Activated CD4-positive, alpha-beta T cell treated with anti-CD3 and anti-CD28 coated beads, Interleukin-2, Interleukin-4, amounts not matched to agents 100 ng/mL and 50 ng/mL, durations not matched to agents 16 hours and 8 hours (primary cell): ENCODE results near the gene MTM1.

ENCODE experiments used
- DNase-seq: peaks from one replicate; pipeline ENCODE4 v3.0.0-alpha.2; 2020; ENCODE audit warnings: low spot score

The MTM1 gene

GRCh38 chrX:150548684-150549083, 19.7 kb upstream of the MTM1 start:
- peak; percentile 39 for DNase-seq

DNA sequence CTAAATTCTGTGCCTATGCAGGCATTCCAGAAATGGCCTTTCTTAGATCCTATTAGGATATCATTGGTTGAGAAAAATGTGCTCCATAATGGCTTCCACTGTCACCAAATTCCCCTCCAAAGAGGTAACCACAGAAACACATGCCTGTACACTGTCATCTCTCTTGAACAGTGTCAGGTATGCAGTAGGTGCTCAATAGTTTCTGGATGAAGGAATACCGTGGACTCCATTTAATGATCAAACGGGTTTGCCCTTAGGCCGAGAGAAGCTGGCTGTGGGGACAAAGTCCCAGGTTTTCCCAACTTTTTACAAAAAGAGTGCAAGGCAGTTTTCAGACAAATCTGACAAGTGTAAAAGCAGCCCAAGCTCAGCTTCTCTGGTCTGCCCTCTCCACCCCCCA, 16.5 kb upstream of the MTM1 start:
- DNase-seq: no peak

DNA sequence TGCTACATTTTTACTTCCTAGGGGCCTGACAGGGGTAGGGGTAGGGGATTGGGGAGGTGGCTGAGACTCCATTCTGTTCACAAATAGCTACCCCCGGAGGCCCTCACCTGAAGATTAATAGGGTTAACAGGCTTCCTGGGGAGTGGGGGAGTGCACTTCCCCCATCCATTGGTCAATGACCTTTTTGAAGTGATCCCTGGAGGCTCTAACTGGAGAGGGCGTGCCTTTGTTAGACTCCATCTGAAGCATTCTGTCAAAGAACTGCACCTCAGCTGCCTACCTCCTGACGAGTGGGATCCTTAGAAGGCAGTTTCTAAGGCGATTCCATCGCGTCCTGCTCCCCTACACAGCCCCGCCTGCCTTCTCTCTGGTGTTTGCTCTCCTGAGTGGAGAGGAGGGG, 10.0 kb upstream of the MTM1 start:
- no peak for DNase-seq

- no peak for DNase-seq
Observed at GRCh38 chrX:150564838-150565237, 3.6 kb upstream of the MTM1 start.

DNA sequence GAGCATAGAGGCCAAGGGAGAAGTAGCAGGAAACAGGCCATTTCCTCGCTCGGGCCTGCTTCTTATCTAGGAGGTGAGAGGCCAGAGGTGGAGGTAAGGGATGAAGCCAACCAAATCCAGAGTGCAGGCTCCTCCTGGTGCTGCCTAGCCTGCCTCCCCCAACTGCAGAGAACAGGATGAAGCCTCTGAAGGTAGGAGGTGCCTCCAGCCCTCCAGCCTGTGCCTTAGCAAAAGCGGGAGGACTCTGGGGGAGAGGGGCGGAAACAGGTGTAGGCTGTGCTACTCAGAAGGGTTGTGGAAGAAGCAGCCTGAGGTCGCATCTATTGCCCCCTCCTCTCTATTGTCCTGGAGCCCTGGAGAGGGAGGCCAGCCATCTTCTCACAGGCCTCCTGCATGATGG, 2.9 kb upstream of the MTM1 start:
- no peak for DNase-seq

- no peak for DNase-seq
Observed at GRCh38 chrX:150566734-150567182, 1.7 kb upstream of the MTM1 start.

DNA sequence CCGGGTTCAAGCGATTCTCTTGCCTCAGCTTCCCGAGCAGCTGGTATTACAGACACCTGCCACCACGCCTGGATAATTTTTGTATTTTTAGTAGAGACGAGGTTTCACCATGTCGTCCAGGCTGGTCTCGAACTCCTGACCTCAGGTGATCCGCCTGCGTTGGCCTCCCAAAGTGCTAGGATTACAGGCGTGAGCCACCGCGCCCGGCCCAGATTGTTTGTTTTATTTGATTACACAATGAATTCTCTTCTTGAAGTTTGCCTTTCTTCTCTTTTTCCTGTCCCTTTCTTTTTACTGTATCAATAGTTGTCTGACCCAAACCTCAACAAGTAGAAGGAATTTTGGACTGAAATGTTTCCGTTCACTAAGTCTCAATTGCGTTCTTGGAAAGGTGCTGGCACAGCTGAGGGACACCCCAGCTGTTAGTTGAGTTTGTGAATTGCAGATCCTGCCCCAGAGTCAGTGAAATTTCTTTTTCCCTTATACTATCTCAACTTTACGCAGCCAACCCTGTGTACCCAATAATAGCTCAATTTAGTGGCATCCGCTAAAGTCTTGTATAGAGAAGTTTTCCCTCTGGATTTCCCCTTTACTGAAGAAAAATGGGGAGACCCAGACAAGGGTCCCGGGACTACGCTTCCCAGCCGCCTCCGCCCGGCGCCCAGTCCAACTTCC, 639 bp upstream of the MTM1 start:
- no peak for DNase-seq

- peak; percentile 58 for DNase-seq
Observed at GRCh38 chrX:150569155-150569477, 695 bp downstream of the MTM1 start.

GRCh38 chrX:150570512-150570911, 2.1 kb downstream of the MTM1 start:
- peak; percentile 63 for DNase-seq

- DNase-seq: no peak
Observed at GRCh38 chrX:150572206-150572605, 3.8 kb downstream of the MTM1 start.

DNA sequence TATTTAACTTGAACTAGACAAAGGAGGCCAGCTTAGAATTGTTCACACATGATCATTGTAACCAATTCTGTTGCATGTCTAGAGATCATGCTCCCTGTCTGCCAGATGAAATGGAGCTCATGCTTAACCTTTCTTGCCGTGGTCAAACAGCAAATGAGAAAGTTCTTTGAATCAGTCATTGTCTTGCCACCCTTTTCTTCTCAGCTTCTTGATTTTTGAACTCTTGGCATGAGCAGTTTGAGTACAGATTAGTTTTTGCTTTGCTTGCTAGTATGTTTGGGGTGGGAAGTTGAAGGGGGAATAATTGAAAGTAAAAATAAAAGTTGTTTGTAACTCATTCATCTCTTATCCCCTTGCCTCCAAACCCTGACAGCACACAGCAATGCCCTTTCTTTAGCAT, 4.7 kb downstream of the MTM1 start:
- peak; percentile 45 for DNase-seq

DNA sequence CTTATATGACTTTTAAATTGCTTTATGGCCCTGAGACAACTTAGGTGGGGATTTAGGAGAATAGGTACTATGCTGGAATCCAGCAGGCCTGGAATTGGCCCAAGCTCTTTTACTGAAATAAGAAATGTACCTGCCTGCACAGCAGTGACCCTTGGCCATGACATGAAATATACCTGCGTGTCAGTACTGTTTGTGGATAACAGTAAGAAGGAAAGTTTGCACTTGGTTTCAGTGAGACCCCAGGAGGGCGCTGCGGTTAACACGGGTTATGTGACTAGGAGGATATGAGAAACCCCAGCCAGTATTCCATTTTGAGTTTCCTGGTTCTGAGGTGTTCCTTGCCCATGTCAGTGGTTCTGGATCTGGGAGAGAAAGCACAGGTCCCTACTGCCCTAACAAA, 5.3 kb downstream of the MTM1 start:
- peak; percentile 74 for DNase-seq

DNA sequence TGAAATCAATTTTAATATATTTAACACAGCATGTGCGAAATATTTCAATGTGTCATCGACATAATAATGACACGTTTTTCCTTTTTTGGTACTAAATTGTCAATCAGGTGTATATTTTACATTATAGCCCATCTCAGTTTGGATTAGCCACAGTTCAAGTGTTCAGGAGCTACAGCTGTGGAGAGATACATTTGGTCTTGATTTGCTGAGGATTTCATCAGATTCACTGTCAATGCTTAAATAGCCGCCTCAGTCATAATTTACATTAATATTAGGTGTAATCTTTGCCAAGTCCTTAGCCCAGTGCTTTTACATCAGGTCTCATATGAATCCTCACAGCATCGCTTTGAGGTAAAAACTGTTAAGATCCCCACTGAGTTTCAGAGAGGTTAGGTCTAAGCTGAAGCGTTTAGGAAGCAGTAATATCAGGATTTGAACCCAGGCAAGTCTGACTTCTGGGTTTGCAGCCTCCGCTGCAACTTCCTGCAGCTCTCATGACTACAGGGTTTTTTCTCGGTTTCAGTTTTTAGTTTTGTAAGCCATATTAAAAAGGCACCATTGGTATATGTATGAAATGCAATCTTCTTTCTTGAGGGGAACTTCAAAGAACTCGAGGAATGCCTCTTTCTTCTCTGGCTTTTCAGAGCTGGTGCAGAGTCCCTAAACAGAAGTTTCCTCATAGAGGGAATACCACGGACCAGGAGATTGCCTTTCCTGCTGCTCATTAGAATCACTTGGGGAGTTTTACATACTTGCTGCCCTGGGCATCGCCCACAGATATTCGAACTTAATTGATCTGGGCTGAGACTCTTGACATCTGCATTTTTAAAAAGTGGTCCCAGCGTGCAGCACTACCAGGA, 6.4 kb downstream of the MTM1 start:
- peak; percentile 83 for DNase-seq

GRCh38 chrX:150575419-150575814, 7.0 kb downstream of the MTM1 start:
- peak; percentile 73 for DNase-seq

GRCh38 chrX:150577174-150577573, 8.8 kb downstream of the MTM1 start:
- no peak for DNase-seq

GRCh38 chrX:150581093-150581775, 12.8 kb downstream of the MTM1 start:
- no peak for DNase-seq

DNA sequence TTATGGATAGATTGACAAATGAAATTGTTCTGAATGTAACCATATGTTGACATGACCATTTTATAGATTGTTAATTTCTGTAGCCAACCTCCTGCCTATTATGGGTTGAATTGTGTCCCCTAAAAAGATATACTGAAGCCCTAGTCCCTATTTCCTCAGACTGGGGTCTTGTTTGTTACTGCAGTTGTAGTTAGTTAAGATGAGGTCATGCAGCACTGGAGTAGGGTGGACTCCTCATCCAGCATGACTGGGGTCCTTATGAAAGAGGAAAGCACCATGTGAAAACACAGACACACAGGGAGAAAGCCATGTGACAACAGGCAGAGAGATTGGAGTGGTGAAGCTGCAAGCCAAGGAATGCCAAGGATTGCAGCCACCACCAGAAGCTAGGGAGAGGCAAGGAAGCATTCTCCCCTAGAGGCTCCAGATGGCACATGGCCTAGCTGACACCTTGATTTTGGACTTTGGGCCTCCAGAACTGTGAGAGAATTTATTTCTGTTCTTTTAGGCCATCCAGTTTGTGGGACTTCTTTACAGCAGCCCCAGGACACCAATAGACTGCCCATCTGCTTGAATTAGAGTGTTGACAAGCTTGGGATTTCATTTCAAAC, 14.0 kb downstream of the MTM1 start:
- DNase-seq: no peak

GRCh38 chrX:150587585-150588503, 19.4 kb downstream of the MTM1 start:
- DNase-seq: peak; percentile 46

GRCh38 chrX:150594584-150594983, 26.2 kb downstream of the MTM1 start:
- DNase-seq: no peak

DNA sequence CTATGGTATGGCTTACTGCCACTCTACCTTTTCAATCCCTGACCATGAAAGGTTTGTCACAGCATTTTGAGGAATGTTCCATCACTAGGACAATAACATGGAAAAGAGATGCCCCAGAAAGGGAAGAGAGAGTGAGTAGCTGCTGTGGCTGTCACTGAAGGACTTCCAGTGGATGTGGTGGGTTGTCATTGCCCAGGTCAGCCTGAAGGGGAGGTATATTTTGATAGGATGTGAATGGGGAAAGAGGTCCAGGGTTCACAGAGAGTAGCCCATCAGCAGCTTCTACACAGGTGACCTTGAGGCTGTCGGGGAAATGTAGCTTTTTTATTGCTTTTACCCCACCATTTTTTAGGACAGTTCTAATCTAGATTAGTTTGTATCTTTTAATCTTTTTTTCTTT, 30.8 kb downstream of the MTM1 start:
- no peak for DNase-seq

DNA sequence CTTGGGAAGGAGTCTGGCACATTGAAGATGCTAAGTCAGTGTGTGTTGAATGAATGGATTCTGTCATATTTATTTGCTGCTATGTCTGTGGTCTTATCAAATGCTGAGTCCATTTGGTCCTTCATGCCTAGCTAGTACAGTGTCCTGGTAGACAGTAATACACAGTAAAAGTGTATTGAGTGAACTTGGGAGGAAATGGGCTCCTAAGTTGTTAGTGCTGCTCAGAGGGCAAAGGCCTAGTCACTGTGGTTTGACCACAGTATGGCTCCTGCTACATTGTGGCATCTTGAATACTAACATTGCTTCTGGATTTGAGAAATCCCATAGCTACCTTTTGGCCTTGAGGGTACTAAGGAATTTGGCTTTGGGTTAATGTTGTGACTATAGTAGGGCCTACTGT, 33.9 kb downstream of the MTM1 start:
- peak; percentile 10 for DNase-seq

DNA sequence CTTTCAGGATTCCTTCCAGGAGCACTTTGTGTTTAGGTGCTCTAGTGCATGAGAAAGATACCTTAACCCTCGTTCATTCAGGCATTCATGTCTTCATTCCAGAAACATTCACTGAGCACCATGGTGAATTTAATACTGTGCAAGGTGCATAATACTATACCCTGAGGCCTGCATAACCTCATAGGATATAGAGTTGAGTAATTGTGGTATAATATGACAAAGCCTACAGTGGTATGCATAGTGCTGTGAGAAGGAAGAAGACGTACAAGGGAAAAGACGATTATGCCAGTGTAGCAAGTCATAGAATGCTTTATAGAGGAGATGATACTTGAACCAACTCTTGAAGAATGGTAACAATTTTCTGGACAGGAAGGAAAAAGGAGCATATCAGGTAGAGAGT, 34.3 kb downstream of the MTM1 start:
- DNase-seq: peak; percentile 22
